IMR-90 (cell line): ENCODE results near the gene BRPF3. TPM values are rescaled to one million over a fixed set of nuclear protein-coding genes. Genes with fewer than 3 reads are reported as not detected.
"Not testable (repeated sequence)": the region's sequence is repeated elsewhere in the genome, so short reads cannot be mapped to it uniquely, and the experiment has no call there.

Source experiments
- ATAC-seq: fragments of 200-7000 bp; cut with Tn5 transposase; 2 replicates; pipeline ENCODE4 v1.9.1; 2020; ENCODE audit warnings: low read depth, mild to moderate bottlenecking, moderate library complexity
- BruUV-seq: library from RNA; stranded (reverse); fragments of 400-500 nt; replicated peaks from 2 replicates; lab custom pipeline; 2021; lab: Mats Ljungman, UMichigan
- CTCF ChIA-PET: fragments of 300-600 bp; formaldehyde crosslinking; extraction: SDS; loops from one replicate; lab custom pipeline; 2021; ENCODE audit warnings: antibody characterized with exemption; lab: Yijun Ruan, JAX
- POLR2A ChIA-PET: fragments of 300-600 bp; sonication (Branson Sonifier 250); formaldehyde crosslinking; loops from one replicate; lab custom pipeline; 2022; ENCODE audit warnings: antibody characterized with exemption; ENCODE audit not compliant: unreplicated experiment; lab: Charles Lee
- DNase-seq: peaks from one replicate; pipeline ENCODE4 v3.0.0; 2013
- H2AFZ ChIP-seq: replicated peaks from 2 replicates; pipeline ENCODE3; 2013; ENCODE audit warnings: low read length, mild to moderate bottlenecking; ENCODE audit not compliant: poor library complexity
- H2AK5ac ChIP-seq: 2 replicates; pipeline ENCODE4 v1.6.1; 2013; ENCODE audit warnings: low read depth, low read length, inconsistent platforms
- H2AK9ac ChIP-seq: replicated peaks from 2 replicates; pipeline ENCODE3; 2013; ENCODE audit warnings: mild to moderate bottlenecking, low read depth, low read length, moderate library complexity; ENCODE audit not compliant: poor library complexity
- H2BK120ac ChIP-seq: 2 replicates; pipeline ENCODE4 v1.6.1; 2013; ENCODE audit warnings: low read depth, low read length, inconsistent platforms
- H2BK15ac ChIP-seq: 3 replicates; pipeline ENCODE4 v1.6.1; 2013; ENCODE audit warnings: low read depth, low read length, inconsistent platforms
- H2BK20ac ChIP-seq: 2 replicates; pipeline ENCODE4 v1.6.1; 2013; ENCODE audit warnings: low read depth, mild to moderate bottlenecking, inconsistent platforms, low read length, moderate library complexity
- H2BK5ac ChIP-seq: 2 replicates; pipeline ENCODE4 v1.6.1; 2013; ENCODE audit warnings: mild to moderate bottlenecking, low read depth, low read length, inconsistent platforms; ENCODE audit not compliant: poor library complexity, severe bottlenecking
- H3K14ac ChIP-seq: replicated peaks from 2 replicates; pipeline ENCODE4 v1.6.1; 2013; ENCODE audit warnings: low read depth, low read length, inconsistent platforms
- H3K18ac ChIP-seq: 2 replicates; pipeline ENCODE4 v1.6.1; 2013; ENCODE audit warnings: low read depth, low read length, control low read depth
- H3K23ac ChIP-seq: 2 replicates; pipeline ENCODE4 v1.6.1; 2013; ENCODE audit warnings: low read depth, low read length, inconsistent platforms
- H3K27ac ChIP-seq: 2 replicates; pipeline ENCODE4 v1.5.1; 2013; ENCODE audit warnings: mild to moderate bottlenecking, control low read depth, low read length; ENCODE audit not compliant: insufficient read depth
- H3K27me3 ChIP-seq: 2 replicates; pipeline ENCODE4 v1.6.1; 2013; ENCODE audit warnings: low read length; ENCODE audit not compliant: control insufficient read depth, insufficient read depth
- H3K36me3 ChIP-seq: 2 replicates; pipeline ENCODE4 v1.6.1; 2013; ENCODE audit warnings: low read length, mixed read lengths; ENCODE audit not compliant: control insufficient read depth, insufficient read depth
- H3K4ac ChIP-seq: 2 replicates; pipeline ENCODE4 v1.6.1; 2013; ENCODE audit warnings: low read depth, low read length, inconsistent platforms
- H3K4me1 ChIP-seq: 2 replicates; pipeline ENCODE4 v1.6.1; 2013; ENCODE audit warnings: low read length, mixed read lengths; ENCODE audit not compliant: control insufficient read depth, insufficient read depth
- H3K4me2 ChIP-seq: 2 replicates; pipeline ENCODE4 v1.6.1; 2013; ENCODE audit warnings: low read depth, mild to moderate bottlenecking, control low read depth, low read length, moderate library complexity
- H3K4me3 ChIP-seq: 2 replicates; pipeline ENCODE4 v1.5.1; 2013; ENCODE audit warnings: low read depth, mild to moderate bottlenecking, control low read depth, low read length, moderate library complexity; ENCODE audit not compliant: insufficient read depth
- H3K56ac ChIP-seq: 2 replicates; pipeline ENCODE4 v1.6.1; 2013; ENCODE audit warnings: low read length, inconsistent platforms; ENCODE audit not compliant: insufficient read depth; ENCODE audit errors: extremely low read depth
- H3K79me1 ChIP-seq, 2 experiments: 2 replicates each; pipeline ENCODE4 v1.6.1; 2013; ENCODE audit warnings: low read length in 2 of 2, inconsistent platforms in 1 of 2, low read depth in 1 of 2
- H3K9ac ChIP-seq: 2 replicates; pipeline ENCODE4 v1.6.1; 2013; ENCODE audit warnings: low read depth, low read length, control low read depth
- H3K9me1 ChIP-seq: 2 replicates; pipeline ENCODE4 v1.6.1; 2013; ENCODE audit warnings: low read length, inconsistent platforms; ENCODE audit not compliant: insufficient read depth
- H3K9me3 ChIP-seq: 2 replicates; pipeline ENCODE4 v1.6.1; 2013; ENCODE audit warnings: low read length; ENCODE audit not compliant: control insufficient read depth, insufficient read depth
- H4K20me1 ChIP-seq: 2 replicates; pipeline ENCODE4 v1.6.1; 2013; ENCODE audit warnings: low read length, inconsistent platforms; ENCODE audit not compliant: insufficient read depth
- H4K5ac ChIP-seq: 2 replicates; pipeline ENCODE4 v1.6.1; 2013; ENCODE audit warnings: mild to moderate bottlenecking, low read depth, low read length, control low read depth
- H4K8ac ChIP-seq, 2 experiments: 2 replicates each; pipeline ENCODE4 v1.6.1; 2013; ENCODE audit warnings: low read depth in 2 of 2, low read length in 2 of 2, control low read depth in 1 of 2, inconsistent platforms in 1 of 2
- H4K91ac ChIP-seq: 2 replicates; pipeline ENCODE4 v1.6.1; 2013; ENCODE audit warnings: low read depth, low read length, inconsistent platforms; ENCODE audit not compliant: insufficient read depth
- WGBS, 2 experiments: methylation state at CpG; one replicate each; pipeline versions ENCODE4 v1.1.5 to v1.1.7; 2013; ENCODE audit warnings: missing lambda C conversion rate in 2 of 2; ENCODE audit not compliant: insufficient read length in 1 of 2; ENCODE audit errors: extremely low coverage in 2 of 2; 5-methylcytosine and 5-hydroxymethylcytosine counted together
- dilution Hi-C: fragments of 300-500 bp; cut with HindIII; formaldehyde crosslinking; loops from one replicate; pipeline ENCODE4 v1.14.3; 2018; ENCODE audit warnings: low sequenced_read_pairs; ENCODE audit not compliant: unreplicated experiment
- in situ Hi-C: fragments of 300-500 bp; cut with MboI; formaldehyde crosslinking; loops from 3 replicates; pipeline ENCODE4 v1.14.3; 2019; ENCODE audit warnings: low sequenced_read_pairs, inconsistent platforms, mixed read lengths
- intact Hi-C: fragments of 100-400 bp; cut with micrococcal nuclease; formaldehyde crosslinking; loops from 2 replicates; pipeline ENCODE4 v1.10.0; 2022
- polyA plus RNA-seq, 3 experiments: library from polyadenylated mRNA; depleted of rRNA; stranded (reverse); fragments of >200 nt; gene quantifications; 2 replicates each; pipeline ENCODE4 v1.2.3, GENCODE V29; 2012; ENCODE audit warnings: low replicate concordance in 1 of 3
- total RNA-seq: library from RNA; depleted of rRNA; stranded (reverse); fragments of >200 nt; gene quantifications from 2 replicates; pipeline ENCODE4 v1.2.3, GENCODE V29; 2012

Gene BRPF3
- total and polyA plus RNA-seq, 2 of the 4 experiments (the other 2 are of a cell fraction), result 10.2 to 17.2 TPM

DNA sequence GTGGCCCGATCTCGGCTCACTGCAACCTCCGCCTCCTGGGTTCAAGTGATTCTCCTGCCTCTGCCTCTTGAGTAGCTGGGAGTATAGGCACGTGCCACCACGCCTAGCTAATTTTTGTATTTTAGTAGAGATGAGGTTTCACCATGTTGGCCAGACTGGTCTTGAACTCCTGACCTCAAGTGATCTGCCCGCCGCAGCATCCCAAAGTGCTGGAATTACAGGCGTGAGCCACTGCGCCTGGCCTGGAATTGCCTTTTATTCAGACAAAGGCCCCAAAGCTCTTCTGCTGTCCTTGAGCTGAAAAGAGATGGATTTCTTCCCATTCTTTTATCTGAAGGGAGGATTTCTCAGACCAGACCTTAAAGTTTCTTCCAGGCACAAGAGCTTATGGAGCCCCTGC is 22.0 kb downstream of the BRPF3 start:
- H3K23ac ChIP-seq, H3K14ac ChIP-seq, H3K4me3 ChIP-seq, DNase-seq, CTCF ChIA-PET, H2BK15ac ChIP-seq, H2BK20ac ChIP-seq, BruUV-seq, H3K56ac ChIP-seq, H3K27me3 ChIP-seq, H4K5ac ChIP-seq, H3K4ac ChIP-seq, H4K91ac ChIP-seq, H4K8ac ChIP-seq, POLR2A ChIA-PET, H3K9ac ChIP-seq, H4K20me1 ChIP-seq, H2BK5ac ChIP-seq, H3K9me3 ChIP-seq, H3K27ac ChIP-seq, H2AK9ac ChIP-seq, ATAC-seq, intact Hi-C loops, H3K4me2 ChIP-seq, H2AK5ac ChIP-seq, in situ Hi-C loops, H3K18ac ChIP-seq, dilution Hi-C loops, H2BK120ac ChIP-seq, H2AFZ ChIP-seq, H3K4me1 ChIP-seq: not testable (repeated sequence)
- Histone ChIP-seq H3K36me3 (peaks cover 52% of the 10 kb centered on the region), H3K79me1 (peaks cover 12 to 41% of the 10 kb centered on the region in 2 experiments), H3K9me1 (peaks cover 10% of the 10 kb centered on the region)
- no CpG with 5 or more reads among the region's 9 CpGs for WGBS, 2 experiments
